HL-60 (cell line): ENCODE measurements around the gene TM4SF18.

Source experiments
- CTCF ChIP-seq: IDR thresholded peaks from one replicate; pipeline ENCODE4 v1.5.1; 2011; ENCODE audit warnings: low read length, control low read depth, inconsistent platforms; ENCODE audit not compliant: insufficient read depth
- GABPA ChIP-seq: IDR thresholded peaks from 2 replicates; pipeline ENCODE4 v1.6.1; 2012; ENCODE audit warnings: low read depth
- POLR2AphosphoS5 ChIP-seq: IDR thresholded peaks from 2 replicates; pipeline ENCODE4 v1.6.1; 2012; ENCODE audit warnings: low read depth
- SPI1 ChIP-seq: IDR thresholded peaks from 2 replicates; pipeline ENCODE4 v1.6.1; 2012; ENCODE audit warnings: low read depth, mild to moderate bottlenecking, borderline replicate concordance
- TF ChIP-seq, protein P1 (sequence below): IDR thresholded peaks from 2 replicates; pipeline ENCODE4 v1.6.1; 2012; ENCODE audit warnings: low read depth; ENCODE audit not compliant: insufficient replicate concordance

GRCh38 chr3:149283401-149283800 is 50.0 kb downstream of the TM4SF18 start:
- TF ChIP-seq CTCF (no peak), POLR2AphosphoS5 (no peak), GABPA (no peak), SPI1 (no peak)
- TF ChIP-seq, protein P1, sequence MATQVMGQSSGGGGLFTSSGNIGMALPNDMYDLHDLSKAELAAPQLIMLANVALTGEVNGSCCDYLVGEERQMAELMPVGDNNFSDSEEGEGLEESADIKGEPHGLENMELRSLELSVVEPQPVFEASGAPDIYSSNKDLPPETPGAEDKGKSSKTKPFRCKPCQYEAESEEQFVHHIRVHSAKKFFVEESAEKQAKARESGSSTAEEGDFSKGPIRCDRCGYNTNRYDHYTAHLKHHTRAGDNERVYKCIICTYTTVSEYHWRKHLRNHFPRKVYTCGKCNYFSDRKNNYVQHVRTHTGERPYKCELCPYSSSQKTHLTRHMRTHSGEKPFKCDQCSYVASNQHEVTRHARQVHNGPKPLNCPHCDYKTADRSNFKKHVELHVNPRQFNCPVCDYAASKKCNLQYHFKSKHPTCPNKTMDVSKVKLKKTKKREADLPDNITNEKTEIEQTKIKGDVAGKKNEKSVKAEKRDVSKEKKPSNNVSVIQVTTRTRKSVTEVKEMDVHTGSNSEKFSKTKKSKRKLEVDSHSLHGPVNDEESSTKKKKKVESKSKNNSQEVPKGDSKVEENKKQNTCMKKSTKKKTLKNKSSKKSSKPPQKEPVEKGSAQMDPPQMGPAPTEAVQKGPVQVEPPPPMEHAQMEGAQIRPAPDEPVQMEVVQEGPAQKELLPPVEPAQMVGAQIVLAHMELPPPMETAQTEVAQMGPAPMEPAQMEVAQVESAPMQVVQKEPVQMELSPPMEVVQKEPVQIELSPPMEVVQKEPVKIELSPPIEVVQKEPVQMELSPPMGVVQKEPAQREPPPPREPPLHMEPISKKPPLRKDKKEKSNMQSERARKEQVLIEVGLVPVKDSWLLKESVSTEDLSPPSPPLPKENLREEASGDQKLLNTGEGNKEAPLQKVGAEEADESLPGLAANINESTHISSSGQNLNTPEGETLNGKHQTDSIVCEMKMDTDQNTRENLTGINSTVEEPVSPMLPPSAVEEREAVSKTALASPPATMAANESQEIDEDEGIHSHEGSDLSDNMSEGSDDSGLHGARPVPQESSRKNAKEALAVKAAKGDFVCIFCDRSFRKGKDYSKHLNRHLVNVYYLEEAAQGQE = no peak
